Gastroesophageal sphincter (tissue), 4 donors: ENCODE measurements around the gene NTSR1. TPM values are rescaled to one million over a fixed set of nuclear protein-coding genes. Genes with fewer than 3 reads are reported as not detected.

Experiments
- ATAC-seq: fragments of 150-250 bp; one replicate; pipeline ENCODE4 v1.9.1; 2016; ENCODE audit warnings: mild to moderate bottlenecking, moderate library complexity
- H3K27ac ChIP-seq, 4 donors: fragments of 200-600 bp; sonication (generic) in 3 of 4; 1 replicate in 3 of 4; 2 replicates in 1 of 4; pipeline ENCODE4 v1.5.1; 2016 to 2019
- H3K27me3 ChIP-seq: fragments of 200-600 bp; sonication (generic); one replicate; pipeline ENCODE4 v1.5.1; 2019
- H3K36me3 ChIP-seq, 2 donors: fragments of 200-600 bp; sonication (generic); one replicate each; pipeline ENCODE4 v1.5.1; 2019; ENCODE audit warnings: control low read depth in 1 of 2
- H3K4me1 ChIP-seq, 3 donors: fragments of 200-600 bp; sonication (generic); 1 replicate in 2 of 3; 2 replicates in 1 of 3; pipeline ENCODE4 v1.5.1; 2016 to 2019; ENCODE audit warnings: control low read depth in 2 of 3
- H3K4me3 ChIP-seq, 2 donors: fragments of 200-600 bp; sonication (generic); one replicate each; pipeline ENCODE4 v1.5.1; 2019; ENCODE audit warnings: mild to moderate bottlenecking in 1 of 2, moderate library complexity in 1 of 2
- H3K9me3 ChIP-seq, 3 donors: fragments of 200-600 bp; sonication (generic); one replicate each; pipeline ENCODE4 v1.5.1; 2017 to 2019; ENCODE audit warnings: control low read depth in 2 of 3
- EP300 ChIP-seq: sonication (generic); formaldehyde crosslinking; IDR thresholded peaks from one replicate; pipeline ENCODE4 v1.6.1; 2017; ENCODE audit warnings: antibody characterized with exemption, mild to moderate bottlenecking
- POLR2A ChIP-seq, 2 donors: fragments of 450-650 bp; IDR thresholded peaks; one replicate each; pipeline ENCODE4 v1.6.1; 2017; ENCODE audit warnings: antibody characterized with exemption in 2 of 2, mild to moderate bottlenecking in 2 of 2, moderate library complexity in 1 of 2
- POLR2AphosphoS5 ChIP-seq: sonication (generic); formaldehyde crosslinking; IDR thresholded peaks from one replicate; pipeline ENCODE4 v1.6.1; 2017; ENCODE audit warnings: antibody characterized with exemption
- WGBS, 2 donors: methylation state at CpG; one replicate each; pipeline ENCODE4 v1.1.5; 2018; ENCODE audit warnings: low coverage in 1 of 2; 5-methylcytosine and 5-hydroxymethylcytosine counted together
- total RNA-seq, 4 donors: library from RNA; depleted of rRNA; stranded (reverse); fragments of >200 nt; gene quantifications; one replicate each; pipeline ENCODE4 v1.1.0, GENCODE V29; 2016
- TF ChIP-seq, protein P1 (sequence below), 4 experiments: fragments of 200-600 bp in 2 of 4; fragments of 450-650 bp in 2 of 4; sonication (generic) in 1 of 4; IDR thresholded peaks; one replicate each; pipeline ENCODE4 v1.5.1; 2017 to 2019; ENCODE audit warnings: antibody characterized with exemption in 4 of 4, mild to moderate bottlenecking in 2 of 4, moderate library complexity in 2 of 4

NTSR1 gene
- total RNA-seq, 4 donors from 2014 or later: 0.13 to 0.85 (median 0.19) TPM

DNA sequence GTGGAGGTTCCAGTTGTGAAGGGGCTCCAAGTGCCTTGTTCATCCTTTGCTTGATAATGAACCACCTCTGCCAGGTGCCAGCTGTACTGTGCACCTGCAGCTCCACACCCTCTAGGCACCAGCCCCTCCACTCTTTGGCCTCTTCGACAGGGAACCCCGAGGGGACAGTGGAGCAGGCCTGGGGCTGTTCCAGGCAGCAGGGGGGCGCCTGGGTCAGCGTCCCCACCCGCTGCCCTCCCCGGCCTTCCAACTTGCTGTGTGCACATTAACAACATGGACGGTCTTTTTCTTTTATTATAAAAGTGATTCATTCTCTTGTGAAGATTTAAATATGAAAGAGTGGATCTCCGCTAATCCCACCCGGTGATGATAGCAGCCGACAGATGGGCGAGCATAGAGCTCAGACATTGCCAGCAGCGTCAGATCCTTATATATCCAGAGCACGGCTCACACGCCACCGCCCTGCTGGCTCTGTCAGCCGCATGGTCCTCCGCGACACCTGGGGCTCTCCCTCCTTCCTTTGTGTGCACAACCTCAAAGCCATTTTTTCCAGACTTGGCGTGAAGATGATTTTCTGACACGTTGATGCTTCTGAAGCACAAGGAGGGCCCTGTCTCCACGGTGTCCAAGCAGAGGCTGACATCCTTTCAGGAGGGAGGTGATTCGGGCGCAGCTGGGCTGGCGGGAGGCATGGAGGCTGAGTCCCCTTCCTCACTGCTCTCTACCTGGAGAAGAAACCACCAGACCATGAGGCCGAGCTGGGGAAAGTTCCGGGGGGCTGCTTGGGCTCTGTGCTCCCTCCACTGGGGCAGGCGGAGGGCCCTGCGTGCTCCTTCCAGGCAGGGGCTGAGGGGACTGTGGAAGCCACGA lies 65.4 kb downstream of the NTSR1 start:
- H3K4me3 ChIP-seq: no peak overlapping the region
- no peaks in the 10 kb centered on the region for H3K9me3 ChIP-seq
- TF ChIP-seq POLR2A (IDR thresholded peaks at IDR 0.05) (no peak), EP300 (no peak), POLR2AphosphoS5 (no peak)
- TF ChIP-seq, protein P1, sequence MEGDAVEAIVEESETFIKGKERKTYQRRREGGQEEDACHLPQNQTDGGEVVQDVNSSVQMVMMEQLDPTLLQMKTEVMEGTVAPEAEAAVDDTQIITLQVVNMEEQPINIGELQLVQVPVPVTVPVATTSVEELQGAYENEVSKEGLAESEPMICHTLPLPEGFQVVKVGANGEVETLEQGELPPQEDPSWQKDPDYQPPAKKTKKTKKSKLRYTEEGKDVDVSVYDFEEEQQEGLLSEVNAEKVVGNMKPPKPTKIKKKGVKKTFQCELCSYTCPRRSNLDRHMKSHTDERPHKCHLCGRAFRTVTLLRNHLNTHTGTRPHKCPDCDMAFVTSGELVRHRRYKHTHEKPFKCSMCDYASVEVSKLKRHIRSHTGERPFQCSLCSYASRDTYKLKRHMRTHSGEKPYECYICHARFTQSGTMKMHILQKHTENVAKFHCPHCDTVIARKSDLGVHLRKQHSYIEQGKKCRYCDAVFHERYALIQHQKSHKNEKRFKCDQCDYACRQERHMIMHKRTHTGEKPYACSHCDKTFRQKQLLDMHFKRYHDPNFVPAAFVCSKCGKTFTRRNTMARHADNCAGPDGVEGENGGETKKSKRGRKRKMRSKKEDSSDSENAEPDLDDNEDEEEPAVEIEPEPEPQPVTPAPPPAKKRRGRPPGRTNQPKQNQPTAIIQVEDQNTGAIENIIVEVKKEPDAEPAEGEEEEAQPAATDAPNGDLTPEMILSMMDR (IDR thresholded peaks at IDR 0.05): no peak
- peaks cover 0 to 26% (median 0%) of the 10 kb centered on the region in 3 donors for H3K4me1 ChIP-seq
- peaks cover 37% of the 10 kb centered on the region for H3K27me3 ChIP-seq
- peak overlapping the region in 1 of 4 donors; percentile 61 for H3K27ac ChIP-seq
- H3K36me3 ChIP-seq: no peaks in the 10 kb centered on the region
- no peak for ATAC-seq
- 80 to 88% methylated on average over 6 to 15 of the region's 29 CpGs for WGBS, 2 donors

DNA sequence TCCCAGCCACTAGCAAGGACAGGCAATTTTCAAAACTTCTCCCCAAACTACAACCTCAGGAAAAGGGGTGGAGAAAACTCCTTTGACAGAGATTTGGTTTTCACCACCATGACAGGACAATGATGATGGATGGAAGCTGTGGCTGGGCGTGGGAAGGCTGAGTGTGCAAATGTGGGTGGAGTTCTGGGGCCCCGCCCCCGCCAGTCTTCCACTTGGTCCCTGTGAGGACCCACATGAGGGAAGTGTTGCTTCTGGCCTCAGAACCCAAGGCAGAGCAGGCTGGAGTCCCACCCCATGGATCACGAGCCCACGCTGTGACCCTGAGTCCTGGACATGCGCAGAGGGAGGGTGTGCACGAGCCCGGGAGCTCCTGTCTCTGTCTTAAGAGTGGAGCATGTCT lies 66.1 kb downstream of the NTSR1 start:
- peaks cover 37% of the 10 kb centered on the region for H3K27me3 ChIP-seq
- 75% methylated on average over 5 of the region's 8 CpGs; no CpG with 5 or more reads in 1 of the 2 donors for WGBS, 2 donors
- no peaks in the 10 kb centered on the region for H3K9me3 ChIP-seq
- TF ChIP-seq, protein P1 (IDR thresholded peaks at IDR 0.05): no peak
- TF ChIP-seq EP300 (no peak), POLR2A (IDR thresholded peaks at IDR 0.05) (no peak), POLR2AphosphoS5 (no peak)
- H3K4me1 ChIP-seq: peaks cover 0 to 22% (median 0%) of the 10 kb centered on the region in 3 donors
- no peaks in the 10 kb centered on the region for H3K36me3 ChIP-seq
- H3K27ac ChIP-seq: no peak overlapping the region
- ATAC-seq: no peak
- no peak overlapping the region for H3K4me3 ChIP-seq

DNA sequence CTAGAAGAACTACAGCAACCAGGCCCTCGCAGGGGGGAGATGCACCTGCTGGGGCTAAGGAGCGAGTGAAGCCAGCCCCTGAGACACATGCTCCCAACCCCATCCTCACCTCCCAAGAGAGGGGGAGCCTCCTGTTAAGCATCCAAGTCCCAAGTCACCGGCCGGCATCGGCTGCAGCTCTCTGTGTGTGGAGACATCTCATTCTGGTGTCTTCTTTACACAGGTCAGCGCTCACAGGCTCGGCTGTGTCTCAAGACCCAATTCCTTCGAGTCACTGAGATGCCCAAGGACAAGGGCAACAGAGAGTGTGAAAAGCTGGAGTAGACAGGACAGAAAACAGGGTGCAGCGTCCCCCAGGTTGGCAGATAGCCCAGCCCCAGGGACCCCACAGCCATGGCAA lies 66.6 kb downstream of the NTSR1 start:
- H3K27ac ChIP-seq: no peak overlapping the region
- TF ChIP-seq POLR2A (IDR thresholded peaks at IDR 0.05) (no peak), POLR2AphosphoS5 (no peak), EP300 (no peak)
- TF ChIP-seq, protein P1 (IDR thresholded peaks at IDR 0.05): no peak
- ATAC-seq: no peak
- no peaks in the 10 kb centered on the region for H3K36me3 ChIP-seq
- peaks cover 41% of the 10 kb centered on the region for H3K27me3 ChIP-seq
- no peak overlapping the region for H3K4me3 ChIP-seq
- 73% methylated on average over 2 of the region's 9 CpGs; no CpG with 5 or more reads in 1 of the 2 donors for WGBS, 2 donors
- peaks cover 0 to 22% (median 0%) of the 10 kb centered on the region in 3 donors for H3K4me1 ChIP-seq
- H3K9me3 ChIP-seq: no peaks in the 10 kb centered on the region

DNA sequence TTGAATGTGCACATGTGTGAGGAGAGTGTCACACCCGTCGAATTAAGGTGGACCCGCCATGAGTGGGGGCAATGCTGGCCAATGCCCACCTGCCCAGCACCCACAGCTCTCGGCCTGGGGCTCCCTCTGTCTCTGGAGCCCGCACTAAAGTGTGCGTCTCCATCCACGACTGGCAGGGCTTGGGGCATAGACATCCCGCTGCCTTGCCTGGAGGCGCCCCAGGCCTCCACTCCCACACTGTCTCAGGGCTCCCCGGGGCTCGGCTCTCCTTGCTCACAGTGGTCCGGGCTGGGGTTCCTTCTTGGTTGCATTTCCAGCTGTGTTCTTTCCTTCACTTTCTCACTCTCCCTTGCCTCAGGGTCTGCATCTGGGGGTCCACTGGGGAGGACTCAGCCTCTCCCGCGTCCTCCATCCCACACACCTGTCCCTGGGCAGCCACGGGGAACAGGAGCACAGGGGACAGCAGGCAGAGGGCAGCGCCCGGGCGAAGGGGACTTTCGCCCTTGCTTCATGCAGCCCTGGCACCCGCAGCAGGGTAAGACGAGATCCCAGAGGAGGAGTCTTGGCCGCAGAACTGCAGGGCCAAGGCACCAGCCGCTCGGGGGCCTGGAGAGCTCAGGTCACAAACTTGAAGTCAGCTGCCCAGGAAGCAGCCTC lies 67.5 kb downstream of the NTSR1 start:
- Histone ChIP-seq H3K36me3 (no peaks in the 10 kb centered on the region), H3K27ac (no peak overlapping the region), H3K9me3 (no peaks in the 10 kb centered on the region), H3K27me3 (peaks cover 42% of the 10 kb centered on the region), H3K4me1 (peaks cover 0 to 22% (median 0%) of the 10 kb centered on the region in 3 donors), H3K4me3 (no peak overlapping the region)
- WGBS, 2 donors: 69 to 80% methylated on average over 1 to 3 of the region's 24 CpGs
- no peak for ATAC-seq
- TF ChIP-seq, protein P1 (IDR thresholded peaks at IDR 0.05): no peak
